Colonic mucosa (tissue), 4 donors: Measurements from ENCODE around the gene LRRC75A. TPM values are rescaled to one million over a fixed set of nuclear protein-coding genes. Genes with fewer than 3 reads are reported as not detected.
"Not testable (repeated sequence)": the region's sequence is repeated elsewhere in the genome, so short reads cannot be mapped to it uniquely, and the experiment has no call there.

Experiments used
- DNase-seq: peaks from one replicate; pipeline ENCODE4 v3.0.0-alpha.2; 2020
- H3K27ac ChIP-seq: fragments of 200-600 bp; one replicate; pipeline ENCODE4 v1.8.0; 2021
- H3K27me3 ChIP-seq: fragments of 200-600 bp; one replicate; pipeline ENCODE4 v1.8.0; 2021
- H3K36me3 ChIP-seq: fragments of 200-600 bp; one replicate; pipeline ENCODE4 v1.8.0; 2021
- H3K4me1 ChIP-seq: fragments of 200-600 bp; one replicate; pipeline ENCODE4 v1.8.0; 2021; ENCODE audit warnings: mild to moderate bottlenecking
- H3K4me3 ChIP-seq: fragments of 200-600 bp; one replicate; pipeline ENCODE4 v1.8.0; 2021
- H3K9ac ChIP-seq, 2 donors: one replicate each; pipeline ENCODE4 v1.7.0; 2013; ENCODE audit warnings: control low read depth in 2 of 2, low read depth in 2 of 2, low read length in 2 of 2
- H3K9me3 ChIP-seq: fragments of 200-600 bp; one replicate; pipeline ENCODE4 v1.8.0; 2021
- intact Hi-C: fragments of 100-400 bp; cut with DNase I; formaldehyde crosslinking; loops from one replicate; pipeline ENCODE4 v1.14.1; 2022
- total RNA-seq, 2 donors: library from RNA; stranded (reverse); fragmentation: NEBNext Ultra II Directional in 1 of 2; extraction: Animal tissue kit (Norgen Biotek cat#: 25700) in 1 of 2; gene quantifications; one replicate each; pipeline ENCODE4 v1.2.1, GENCODE V29; 2021
- TF ChIP-seq, protein P1 (sequence below): fragments of 200-600 bp; IDR thresholded peaks from one replicate; pipeline ENCODE4 v1.8.0; 2022; ENCODE audit warnings: antibody characterized with exemption, mild to moderate bottlenecking
- donor health status: healthy.
- donor health status: DM: no; HTN: no; CAD: no.
- donor health status: DM: no; HTN: no; CAD: no.

The LRRC75A gene, protein sequence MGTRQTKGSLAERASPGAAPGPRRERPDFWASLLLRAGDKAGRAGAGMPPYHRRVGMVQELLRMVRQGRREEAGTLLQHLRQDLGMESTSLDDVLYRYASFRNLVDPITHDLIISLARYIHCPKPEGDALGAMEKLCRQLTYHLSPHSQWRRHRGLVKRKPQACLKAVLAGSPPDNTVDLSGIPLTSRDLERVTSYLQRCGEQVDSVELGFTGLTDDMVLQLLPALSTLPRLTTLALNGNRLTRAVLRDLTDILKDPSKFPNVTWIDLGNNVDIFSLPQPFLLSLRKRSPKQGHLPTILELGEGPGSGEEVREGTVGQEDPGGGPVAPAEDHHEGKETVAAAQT
- total RNA-seq: 10 to 100 TPM; 43.2 to 49.4 TPM

DNA sequence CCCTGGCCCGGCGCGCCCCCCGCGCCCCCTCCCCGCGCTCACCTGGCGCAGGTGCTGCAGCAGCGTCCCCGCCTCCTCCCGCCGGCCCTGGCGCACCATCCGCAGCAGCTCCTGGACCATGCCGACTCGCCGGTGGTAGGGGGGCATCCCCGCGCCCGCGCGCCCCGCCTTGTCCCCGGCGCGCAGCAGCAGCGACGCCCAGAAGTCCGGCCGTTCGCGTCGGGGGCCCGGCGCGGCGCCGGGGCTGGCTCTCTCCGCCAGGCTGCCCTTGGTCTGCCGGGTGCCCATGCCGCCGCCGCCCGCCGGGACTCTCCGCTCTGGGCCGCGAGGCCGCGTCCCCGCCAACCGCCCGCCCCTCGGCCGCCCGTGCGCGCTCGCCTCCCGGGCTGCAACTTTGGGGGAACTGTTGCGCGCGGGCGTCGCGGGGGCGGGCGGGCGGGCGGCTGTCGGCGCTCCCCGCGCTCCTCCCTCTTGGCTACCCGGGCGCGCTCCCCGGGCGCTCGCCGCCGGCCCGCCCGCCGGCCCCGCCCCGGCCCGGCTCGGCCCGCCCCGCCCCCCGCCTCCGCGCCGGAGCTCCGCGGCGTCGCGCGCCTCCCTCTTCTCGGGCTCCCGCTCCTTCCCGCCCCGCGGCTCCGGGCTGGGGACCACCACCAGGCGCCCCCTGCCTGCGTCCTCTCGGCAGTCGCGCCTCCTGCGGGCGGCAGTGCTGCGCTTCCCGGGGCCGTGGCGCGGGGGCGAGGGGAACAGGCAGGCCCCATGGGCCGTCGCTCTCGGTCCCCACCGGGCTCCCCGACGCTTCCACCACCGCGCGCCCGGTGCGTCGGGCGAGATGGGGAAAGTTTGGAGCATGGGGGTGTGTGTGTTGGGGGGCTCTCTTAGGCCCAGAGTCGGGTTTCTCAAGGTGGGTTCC lies at the start of gene LRRC75A:
Gene LRRC75A, minus strand, starts transcription at position 491 of the 910 bp plus-strand sequence. Its CDS starts 203 bp downstream, at position 288.
- peak within 1 kb of the TSS; percentile 79 for H3K4me3 ChIP-seq
- no peaks in the 10 kb centered on the region for H3K36me3 ChIP-seq
- peak within 1 kb of the TSS; percentile 71 for H3K27ac ChIP-seq
- TF ChIP-seq, protein P1, sequence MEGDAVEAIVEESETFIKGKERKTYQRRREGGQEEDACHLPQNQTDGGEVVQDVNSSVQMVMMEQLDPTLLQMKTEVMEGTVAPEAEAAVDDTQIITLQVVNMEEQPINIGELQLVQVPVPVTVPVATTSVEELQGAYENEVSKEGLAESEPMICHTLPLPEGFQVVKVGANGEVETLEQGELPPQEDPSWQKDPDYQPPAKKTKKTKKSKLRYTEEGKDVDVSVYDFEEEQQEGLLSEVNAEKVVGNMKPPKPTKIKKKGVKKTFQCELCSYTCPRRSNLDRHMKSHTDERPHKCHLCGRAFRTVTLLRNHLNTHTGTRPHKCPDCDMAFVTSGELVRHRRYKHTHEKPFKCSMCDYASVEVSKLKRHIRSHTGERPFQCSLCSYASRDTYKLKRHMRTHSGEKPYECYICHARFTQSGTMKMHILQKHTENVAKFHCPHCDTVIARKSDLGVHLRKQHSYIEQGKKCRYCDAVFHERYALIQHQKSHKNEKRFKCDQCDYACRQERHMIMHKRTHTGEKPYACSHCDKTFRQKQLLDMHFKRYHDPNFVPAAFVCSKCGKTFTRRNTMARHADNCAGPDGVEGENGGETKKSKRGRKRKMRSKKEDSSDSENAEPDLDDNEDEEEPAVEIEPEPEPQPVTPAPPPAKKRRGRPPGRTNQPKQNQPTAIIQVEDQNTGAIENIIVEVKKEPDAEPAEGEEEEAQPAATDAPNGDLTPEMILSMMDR: no peak
- peak within 1 kb of the TSS; percentile 85 to 86 for H3K9ac ChIP-seq
- H3K9me3 ChIP-seq: no peaks in the 10 kb centered on the region
- peak; percentile 57 for DNase-seq
- H3K4me1 ChIP-seq: peaks cover 3% of the 10 kb centered on the region
- intact Hi-C loops: no loop called here
- no peaks in the 10 kb centered on the region for H3K27me3 ChIP-seq

DNA sequence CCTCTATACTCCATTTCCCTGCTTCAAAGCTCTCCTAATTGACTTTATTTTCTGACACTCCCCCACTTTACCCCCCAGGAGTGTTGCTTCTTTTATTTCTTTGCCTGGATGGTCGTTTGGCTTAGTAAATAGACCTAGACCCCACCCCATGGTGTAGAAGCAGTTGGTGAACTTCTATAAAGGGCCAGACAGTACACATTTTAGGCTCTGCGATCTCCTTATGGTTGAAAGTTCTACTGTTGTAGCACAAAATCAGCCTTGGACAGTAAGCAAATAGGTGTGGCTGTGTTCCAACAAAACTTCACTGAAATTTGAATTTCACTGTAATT lies 45.1 kb upstream of the LRRC75A start:
- Histone ChIP-seq H3K9me3 (no peaks in the 10 kb centered on the region), H3K27me3 (no peaks in the 10 kb centered on the region), H3K4me3 (no peak overlapping the region), H3K9ac (no peak overlapping the region), H3K4me1 (no peaks in the 10 kb centered on the region), H3K36me3 (no peaks in the 10 kb centered on the region), H3K27ac (peak overlapping the region; percentile 93)
- TF ChIP-seq, protein P1: no peak
- intact Hi-C loops: loop anchor here (2.0 kb wide), 1 partner anchor 52 kb away; no protein-coding TSS in a partner anchor
- DNase-seq: no peak

DNA sequence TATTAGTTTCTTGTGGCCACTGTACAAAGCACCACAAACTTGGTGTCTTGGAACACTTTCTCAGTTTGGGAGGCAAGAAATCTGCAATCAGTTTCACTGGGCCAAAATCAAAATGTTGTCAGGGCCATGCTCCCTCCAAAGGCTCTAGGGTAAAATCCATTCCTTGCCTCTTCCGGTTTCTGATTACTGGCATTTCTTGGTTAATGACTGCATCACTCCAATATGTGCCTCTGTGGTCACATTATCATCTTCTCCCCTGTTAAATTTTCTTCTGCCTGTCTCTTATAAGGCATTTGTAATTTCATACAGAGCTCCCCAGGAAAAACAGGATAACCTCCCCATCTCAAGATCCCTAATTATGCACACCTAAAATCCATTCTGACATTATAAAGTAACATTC lies 42.2 kb upstream of the LRRC75A start:
- Histone ChIP-seq H3K27me3 (no peaks in the 10 kb centered on the region), H3K4me3 (no peak overlapping the region), H3K4me1 (no peaks in the 10 kb centered on the region), H3K27ac (no peak overlapping the region), H3K36me3 (no peaks in the 10 kb centered on the region), H3K9ac (no peak overlapping the region), H3K9me3 (no peaks in the 10 kb centered on the region)
- DNase-seq: no peak
- intact Hi-C loops: no loop called here
- TF ChIP-seq, protein P1: no peak

DNA sequence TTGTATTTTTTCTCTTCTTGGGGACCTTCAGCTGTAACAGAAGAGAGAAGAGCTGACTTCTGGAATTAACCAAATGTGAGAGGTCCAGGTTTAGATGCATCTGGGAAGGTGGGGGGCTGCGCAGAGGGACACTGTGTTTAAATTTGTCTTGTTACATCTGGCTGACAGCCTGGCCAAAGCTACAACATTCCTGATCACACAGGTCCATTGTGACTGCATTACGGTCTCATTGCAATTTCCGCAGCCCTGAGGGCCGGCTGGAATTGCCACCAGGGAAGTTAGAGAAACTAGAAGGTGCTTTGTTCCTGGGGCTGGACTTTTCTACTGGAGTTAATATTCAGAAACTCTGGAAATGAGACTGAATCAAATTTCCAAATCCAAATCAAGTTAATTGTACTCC lies 37.9 kb upstream of the LRRC75A start:
- TF ChIP-seq, protein P1: no peak
- intact Hi-C loops: loop anchor here (10.0 kb wide), 1 partner anchor 165 kb away; no protein-coding TSS in a partner anchor
- H3K4me1 ChIP-seq: no peaks in the 10 kb centered on the region
- no peak overlapping the region for H3K27ac ChIP-seq
- H3K9ac ChIP-seq: no peak overlapping the region
- H3K4me3 ChIP-seq: no peak overlapping the region
- no peaks in the 10 kb centered on the region for H3K9me3 ChIP-seq
- no peaks in the 10 kb centered on the region for H3K27me3 ChIP-seq
- DNase-seq: no peak
- no peaks in the 10 kb centered on the region for H3K36me3 ChIP-seq

DNA sequence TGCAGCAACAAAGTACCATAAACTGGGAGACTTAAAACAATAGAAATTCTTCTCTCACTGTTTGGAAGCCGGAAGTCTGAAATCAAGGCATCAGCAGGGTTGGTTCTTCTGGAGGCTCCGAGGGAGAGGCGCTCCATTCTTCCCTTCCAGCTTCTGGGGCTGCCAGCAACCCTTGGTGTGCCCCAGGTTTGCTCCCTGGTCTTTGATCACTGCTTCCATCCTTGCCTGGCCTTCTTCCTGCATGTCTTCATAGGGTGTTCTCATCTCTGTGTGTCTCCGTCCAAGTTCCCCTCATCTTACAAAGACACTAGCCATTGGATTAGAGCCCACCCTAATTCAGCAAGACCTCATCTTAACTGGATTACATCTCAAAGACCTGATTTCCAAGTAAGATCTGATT lies 35.3 kb upstream of the LRRC75A start:
- Histone ChIP-seq H3K9ac (no peak overlapping the region), H3K36me3 (no peaks in the 10 kb centered on the region), H3K4me3 (no peak overlapping the region), H3K27me3 (no peaks in the 10 kb centered on the region), H3K9me3 (no peaks in the 10 kb centered on the region), H3K4me1 (no peaks in the 10 kb centered on the region), H3K27ac (no peak overlapping the region)
- DNase-seq: no peak
- TF ChIP-seq, protein P1: no peak
- intact Hi-C loops: loop anchor here (10.0 kb wide), 1 partner anchor 162 kb away; no protein-coding TSS in a partner anchor

DNA sequence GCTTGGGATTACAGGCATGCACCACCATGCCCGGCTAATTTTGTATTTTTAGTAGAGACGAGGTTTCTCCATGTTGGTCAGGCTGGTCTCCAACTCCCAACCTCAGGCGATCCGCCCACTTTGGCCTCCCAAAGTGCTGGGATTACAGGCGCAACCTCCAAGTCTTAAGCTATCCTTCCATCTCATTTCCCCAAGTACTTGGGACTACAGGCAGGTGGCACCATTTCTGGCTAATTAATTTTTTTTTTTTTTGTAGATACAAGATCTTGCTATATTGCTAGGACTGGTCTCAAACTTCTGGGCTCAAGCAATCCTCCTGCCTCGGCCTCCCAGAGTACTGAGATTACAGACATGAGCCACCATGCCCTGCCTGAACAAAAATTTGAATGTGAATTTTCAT lies 33.6 kb upstream of the LRRC75A start:
- DNase-seq, H3K27ac ChIP-seq, H3K27me3 ChIP-seq, H3K9me3 ChIP-seq, H3K4me3 ChIP-seq, H3K4me1 ChIP-seq, H3K36me3 ChIP-seq, H3K9ac ChIP-seq: not testable (repeated sequence)
- intact Hi-C loops: loop anchor here (10.0 kb wide), 1 partner anchor 161 kb away; no protein-coding TSS in a partner anchor
